ENCODE measurements around the gene DLK2. TPM values are rescaled to one million over a fixed set of nuclear protein-coding genes. Genes with fewer than 3 reads are reported as not detected.

The DLK2 gene
- total RNA-seq, 1 donor from 2014 or later: 3.4 TPM

DNA sequence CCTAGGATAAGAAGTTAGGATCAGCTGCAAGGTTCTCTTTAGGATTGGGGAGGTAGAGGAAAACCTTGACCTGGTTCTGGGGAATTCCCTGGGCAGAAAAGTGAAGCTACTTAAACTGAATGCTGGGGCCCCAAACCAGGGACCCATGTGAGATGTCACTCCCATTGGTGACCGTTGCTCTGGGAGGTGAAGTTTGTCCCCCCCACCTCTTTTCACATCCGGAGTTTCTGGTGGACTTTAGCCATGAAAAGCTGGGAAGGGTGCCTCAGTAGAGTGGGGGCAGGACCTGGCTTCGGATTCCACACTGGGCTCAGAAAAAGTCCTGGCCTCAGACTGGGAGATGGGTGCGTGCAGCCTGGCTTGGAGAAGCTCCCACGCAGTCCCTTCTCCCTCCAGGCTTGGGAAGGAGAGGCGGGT lies 35.2 kb upstream of the DLK2 start:
- Mint-ChIP-seq H3K4me3 (no peak overlapping the region), H3K27ac (no peak overlapping the region), H3K4me1 (ENCODE audit: unreplicated experiment) (peaks cover 34% of the 10 kb centered on the region), H3K9me3 (no peaks in the 10 kb centered on the region), H3K27me3 (no peaks in the 10 kb centered on the region), H3K36me3 (no peaks in the 10 kb centered on the region)
- TF ChIP-seq, protein P1, sequence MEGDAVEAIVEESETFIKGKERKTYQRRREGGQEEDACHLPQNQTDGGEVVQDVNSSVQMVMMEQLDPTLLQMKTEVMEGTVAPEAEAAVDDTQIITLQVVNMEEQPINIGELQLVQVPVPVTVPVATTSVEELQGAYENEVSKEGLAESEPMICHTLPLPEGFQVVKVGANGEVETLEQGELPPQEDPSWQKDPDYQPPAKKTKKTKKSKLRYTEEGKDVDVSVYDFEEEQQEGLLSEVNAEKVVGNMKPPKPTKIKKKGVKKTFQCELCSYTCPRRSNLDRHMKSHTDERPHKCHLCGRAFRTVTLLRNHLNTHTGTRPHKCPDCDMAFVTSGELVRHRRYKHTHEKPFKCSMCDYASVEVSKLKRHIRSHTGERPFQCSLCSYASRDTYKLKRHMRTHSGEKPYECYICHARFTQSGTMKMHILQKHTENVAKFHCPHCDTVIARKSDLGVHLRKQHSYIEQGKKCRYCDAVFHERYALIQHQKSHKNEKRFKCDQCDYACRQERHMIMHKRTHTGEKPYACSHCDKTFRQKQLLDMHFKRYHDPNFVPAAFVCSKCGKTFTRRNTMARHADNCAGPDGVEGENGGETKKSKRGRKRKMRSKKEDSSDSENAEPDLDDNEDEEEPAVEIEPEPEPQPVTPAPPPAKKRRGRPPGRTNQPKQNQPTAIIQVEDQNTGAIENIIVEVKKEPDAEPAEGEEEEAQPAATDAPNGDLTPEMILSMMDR (conservative IDR thresholded peaks at IDR 0.05): no peak
- DNase-seq (ENCODE audit: extremely low spot score, unreplicated experiment): no peak

DNA sequence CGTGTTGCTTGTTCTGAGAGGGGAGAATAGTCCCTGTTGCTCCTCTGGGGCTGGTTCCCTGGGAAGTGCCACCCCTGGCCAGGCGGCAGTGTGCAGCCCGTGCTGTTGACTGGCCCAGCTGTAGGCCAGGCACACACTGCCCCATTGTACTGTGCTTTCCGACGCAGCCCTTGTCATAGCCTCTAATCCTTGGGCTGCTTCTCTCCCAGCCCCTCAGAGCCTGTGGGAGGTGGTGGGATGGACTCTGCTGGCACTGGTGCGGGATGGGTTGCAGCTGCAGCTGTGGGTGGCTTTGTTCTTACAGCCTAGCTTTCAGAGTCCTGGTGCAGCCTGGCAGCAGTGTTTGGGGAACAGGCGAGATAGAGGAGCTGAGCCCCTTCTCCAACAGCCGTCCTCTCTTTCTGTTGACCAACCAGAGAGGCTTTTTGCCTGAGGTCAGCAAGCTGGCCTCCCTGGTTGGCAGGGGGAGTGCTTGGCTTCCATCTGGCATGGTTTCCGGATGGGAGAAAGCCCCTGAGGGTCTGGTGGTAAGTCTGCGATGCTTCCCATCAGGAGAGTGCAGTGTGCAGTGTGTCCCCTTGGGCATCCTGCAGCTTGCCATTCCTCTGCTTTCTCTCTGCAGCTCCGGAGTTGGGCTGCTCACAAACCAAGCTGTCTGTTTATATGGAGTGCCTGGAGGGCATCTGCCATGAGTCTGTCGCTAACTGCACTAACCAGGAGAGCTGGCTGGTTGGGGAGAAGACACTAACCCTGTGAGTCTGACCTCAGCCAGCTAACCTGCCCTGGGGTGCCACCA lies 34.1 kb upstream of the DLK2 start:
- Mint-ChIP-seq H3K27ac (no peak overlapping the region), H3K9me3 (no peaks in the 10 kb centered on the region), H3K36me3 (no peaks in the 10 kb centered on the region), H3K4me1 (ENCODE audit: unreplicated experiment) (peaks cover 29% of the 10 kb centered on the region), H3K27me3 (no peaks in the 10 kb centered on the region), H3K4me3 (no peak overlapping the region)
- no peak for DNase-seq (ENCODE audit: extremely low spot score, unreplicated experiment)
- TF ChIP-seq, protein P1 (conservative IDR thresholded peaks at IDR 0.05): no peak

DNA sequence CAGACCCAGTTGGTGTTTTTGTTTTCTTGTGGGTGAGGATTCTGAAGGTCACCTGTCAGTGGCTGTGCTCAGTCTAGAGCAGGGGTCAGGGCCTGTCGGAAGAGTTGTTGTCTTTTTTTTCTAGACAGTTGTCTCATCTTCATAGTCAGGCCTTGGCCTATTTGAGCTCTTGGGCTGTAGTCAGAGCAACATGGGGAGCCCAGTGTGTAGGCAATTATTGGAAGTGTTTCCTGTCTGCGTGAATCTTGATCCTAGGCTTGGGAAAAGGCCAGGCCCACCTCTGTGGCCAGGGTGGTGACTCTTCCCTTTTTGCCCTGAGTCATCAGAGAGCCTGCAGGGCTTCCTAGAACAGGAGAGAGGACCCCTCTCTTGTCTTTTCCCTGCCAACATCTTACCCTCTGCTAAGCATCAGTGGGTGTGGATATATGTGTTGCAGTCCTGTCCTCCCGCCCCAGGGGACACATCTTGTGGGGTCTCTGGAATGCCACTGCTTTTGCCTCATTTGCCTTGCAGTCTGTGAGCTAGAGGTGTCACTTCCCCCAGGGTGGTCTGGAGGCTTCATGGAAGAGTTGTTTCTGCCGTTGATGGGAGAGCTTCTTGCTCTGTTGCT lies 33.4 kb upstream of the DLK2 start:
- TF ChIP-seq, protein P1 (conservative IDR thresholded peaks at IDR 0.05): no peak
- Mint-ChIP-seq H3K4me3 (no peak overlapping the region), H3K27me3 (no peaks in the 10 kb centered on the region), H3K9me3 (no peaks in the 10 kb centered on the region), H3K4me1 (ENCODE audit: unreplicated experiment) (peaks cover 24% of the 10 kb centered on the region), H3K36me3 (no peaks in the 10 kb centered on the region), H3K27ac (no peak overlapping the region)
- no peak for DNase-seq (ENCODE audit: extremely low spot score, unreplicated experiment)

DNA sequence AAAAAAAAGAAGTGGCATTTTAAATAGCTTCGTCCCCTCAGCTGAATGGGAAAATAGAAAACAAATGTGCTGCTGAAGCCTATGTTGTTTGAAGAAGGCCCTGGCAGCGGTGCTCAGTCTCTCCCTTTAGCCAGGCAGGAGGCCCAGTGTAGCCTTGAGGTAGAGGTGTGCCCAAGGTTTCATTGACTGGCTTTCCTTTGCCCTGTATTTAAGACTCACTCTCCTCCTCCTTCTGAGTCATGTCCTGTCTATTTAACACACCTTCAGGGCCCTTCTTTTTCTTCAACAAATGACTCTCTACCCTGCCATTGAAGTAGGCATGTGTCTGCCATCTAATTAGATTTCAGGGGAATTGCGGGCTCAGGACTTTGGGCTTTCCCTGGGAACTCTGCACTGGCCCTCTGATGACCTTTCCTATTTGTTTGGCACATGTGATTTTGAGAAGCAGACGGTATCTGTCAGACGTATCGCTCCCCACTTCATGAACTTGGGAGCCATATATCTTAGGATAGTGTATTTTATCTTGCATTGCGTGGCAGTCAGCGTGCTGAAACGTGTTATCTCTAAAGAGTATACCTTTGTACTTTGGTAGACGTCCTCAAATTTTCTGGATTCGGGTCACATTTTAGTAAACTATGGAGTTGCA lies 26.4 kb upstream of the DLK2 start:
- Mint-ChIP-seq H3K9me3 (no peaks in the 10 kb centered on the region), H3K4me3 (peak overlapping the region; percentile 58)

DNA sequence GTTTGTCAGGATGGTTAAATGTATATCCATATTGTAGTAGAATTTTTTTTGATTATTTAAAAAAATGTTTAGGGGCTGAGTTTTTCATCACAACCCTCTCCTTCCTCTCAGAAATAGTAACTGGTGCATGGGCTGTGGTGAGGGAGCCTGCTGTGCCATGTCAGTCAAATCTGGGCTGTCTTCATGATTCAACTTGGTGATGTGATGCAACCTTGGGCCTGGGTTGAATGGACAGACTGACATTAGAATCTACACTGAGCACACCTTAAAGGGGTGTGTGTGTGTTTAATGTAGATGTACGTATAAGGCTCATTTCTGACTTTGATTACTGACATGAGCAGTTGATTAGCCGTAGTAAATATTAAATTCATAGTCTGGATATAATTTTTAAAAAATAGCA lies 25.7 kb upstream of the DLK2 start:
- TF ChIP-seq, protein P1 (conservative IDR thresholded peaks at IDR 0.05): no peak
- Mint-ChIP-seq H3K36me3 (peaks cover 4% of the 10 kb centered on the region), H3K4me3 (no peak overlapping the region), H3K27me3 (no peaks in the 10 kb centered on the region), H3K27ac (no peak overlapping the region), H3K9me3 (no peaks in the 10 kb centered on the region), H3K4me1 (ENCODE audit: unreplicated experiment) (peaks cover 50% of the 10 kb centered on the region)
- no peak for DNase-seq (ENCODE audit: extremely low spot score, unreplicated experiment)

More for the DNA sequence above, 26.4 kb upstream of the DLK2 start:
- no peak for DNase-seq (ENCODE audit: extremely low spot score, unreplicated experiment)
- H3K4me1 Mint-ChIP-seq (ENCODE audit: unreplicated experiment): peaks cover 49% of the 10 kb centered on the region
- peaks cover 4% of the 10 kb centered on the region for H3K36me3 Mint-ChIP-seq
- TF ChIP-seq, protein P1 (conservative IDR thresholded peaks at IDR 0.05): no peak
- no peaks in the 10 kb centered on the region for H3K27me3 Mint-ChIP-seq
- H3K27ac Mint-ChIP-seq: peak overlapping the region; percentile 53
